K562 (cell line): ENCODE results near the gene SND1. TPM values are rescaled to one million over a fixed set of nuclear protein-coding genes. Genes with fewer than 3 reads are reported as not detected.

Experiments
- BRF1 ChIP-seq: IDR thresholded peaks from 3 replicates; pipeline ENCODE4 v1.6.1; 2011; ENCODE audit warnings: borderline replicate concordance, mild to moderate bottlenecking; ENCODE audit not compliant: insufficient read length; ENCODE audit errors: extremely low read depth
- CTBP1 ChIP-seq: fragments of 450-650 bp; IDR thresholded peaks from 2 replicates; pipeline ENCODE4 v1.6.1; 2016; ENCODE audit warnings: borderline replicate concordance
- ESRRB ChIP-seq: fragments of 250-450 bp; sonication (Bioruptor Pico); IDR thresholded peaks from 2 replicates; pipeline ENCODE4 v1.5.0; 2020; ENCODE audit warnings: mild to moderate bottlenecking, moderate library complexity, borderline replicate concordance
- GABPB2 ChIP-seq: fragments of 250-450 bp; sonication (Bioruptor Pico); conservative IDR thresholded peaks from 2 replicates; pipeline ENCODE4 v1.5.1; 2021; ENCODE audit warnings: mild to moderate bottlenecking
- HDAC1 ChIP-seq, 2 experiments: fragments of 450-650 bp; IDR thresholded peaks; 2 replicates each; pipeline ENCODE4 v1.6.1; 2016 to 2017; ENCODE audit warnings: inconsistent platforms in 1 of 2, mild to moderate bottlenecking in 1 of 2, moderate library complexity in 1 of 2
- HSF4 ChIP-seq: fragments of 250-450 bp; sonication (Bioruptor Pico); IDR thresholded peaks from 2 replicates; pipeline ENCODE4 v2.1.2; 2022; ENCODE audit warnings: mild to moderate bottlenecking, moderate library complexity, borderline replicate concordance
- KLF13 ChIP-seq: fragments of 450-650 bp; IDR thresholded peaks from 2 replicates; pipeline ENCODE4 v1.6.1; 2016; ENCODE audit warnings: missing genetic modification characterization, low read depth, mild to moderate bottlenecking, missing compliant biosample characterization, moderate library complexity, borderline replicate concordance
- PHF20 ChIP-seq: fragments of 450-650 bp; IDR thresholded peaks from 2 replicates; pipeline ENCODE4 v1.6.1; 2018; ENCODE audit not compliant: partially characterized antibody
- RBM25 ChIP-seq: fragments of 200-400 bp; formaldehyde crosslinking; IDR thresholded peaks from 2 replicates; pipeline ENCODE4 v1.6.1; 2018; ENCODE audit warnings: low read length, low read depth, moderate library complexity; ENCODE audit not compliant: severe bottlenecking
- RNF2 ChIP-seq: sonication (generic); IDR thresholded peaks from 2 replicates; pipeline ENCODE4 v1.6.1; 2016
- SMC3 ChIP-seq: conservative IDR thresholded peaks from 2 replicates; pipeline ENCODE4 v1.6.1; 2011; ENCODE audit warnings: low read depth, low read length, improper control_type of control experiment; ENCODE audit not compliant: insufficient read depth
- WHSC1 ChIP-seq: IDR thresholded peaks from one replicate; pipeline ENCODE4 v1.6.1; 2012; ENCODE audit warnings: low read length, control low read depth, inconsistent platforms
- ZFP36 ChIP-seq: fragments of 150-350 bp; IDR thresholded peaks from 2 replicates; pipeline ENCODE4 v1.6.1; 2018; ENCODE audit warnings: low read length, low read depth; ENCODE audit not compliant: partially characterized antibody
- ZKSCAN8 ChIP-seq: fragments of 200-800 bp; sonication (Bioruptor generic); IDR thresholded peaks from 2 replicates; pipeline ENCODE4 v1.6.1; 2016; ENCODE audit warnings: missing genetic modification characterization, missing compliant biosample characterization
- ZNF124 ChIP-seq: sonication (generic); formaldehyde crosslinking; IDR thresholded peaks from 2 replicates; pipeline ENCODE4 v1.8.1; 2022; ENCODE audit warnings: missing genetic modification reagents
- ZNF408 ChIP-seq: fragments of 250-450 bp; sonication (Bioruptor Pico); IDR thresholded peaks from 2 replicates; pipeline ENCODE4 v1.4.0; 2020; ENCODE audit warnings: low read depth, mild to moderate bottlenecking, moderate library complexity
- polyA plus RNA-seq, 8 experiments: library from polyadenylated mRNA; depleted of rRNA in 4 of 8; stranded (reverse) in 5 of 8; unstranded in 3 of 8; fragments of >200 nt; fragmentation: Nextera tagmentation in 2 of 8; fragmentation: Illumina TruSeq in 1 of 8; extraction: Ambion mirVana in 2 of 8; extraction: Trizol in 1 of 8; gene quantifications; 2 replicates each; pipeline versions ENCODE4 v1.2.1 to v1.2.3, GENCODE V29; 2011 to 2014; ENCODE audit warnings: inconsistent platforms in 1 of 8, missing spikeins in 1 of 8
- total RNA-seq, 7 experiments: library from RNA; depleted of rRNA in 6 of 7; stranded (reverse); fragments of >200 nt in 6 of 7; fragmentation: Illumina TruSeq in 2 of 7; extraction: Trizol in 2 of 7; gene quantifications; 2 replicates each; pipeline versions ENCODE4 v1.2.1 to v1.2.3, GENCODE V29; 2011 to 2021; ENCODE audit warnings: low replicate concordance in 1 of 7
- TF ChIP-seq, protein P1 (sequence below): sonication (generic); formaldehyde crosslinking; IDR thresholded peaks from 2 replicates; pipeline ENCODE4 v1.8.0; 2022; ENCODE audit warnings: missing genetic modification reagents, mild to moderate bottlenecking, borderline replicate concordance
- TF ChIP-seq, protein P2 (sequence below): fragments of 450-650 bp; IDR thresholded peaks from 2 replicates; pipeline ENCODE4 v1.6.1; 2018; ENCODE audit warnings: mild to moderate bottlenecking, low read depth; ENCODE audit not compliant: partially characterized antibody
- TF ChIP-seq, protein P3 (sequence below): fragments of 450-650 bp; formaldehyde crosslinking; IDR thresholded peaks from 2 replicates; pipeline ENCODE4 v1.4.0; 2020; ENCODE audit warnings: mild to moderate bottlenecking, moderate library complexity
- TF ChIP-seq, protein P4 (sequence below): fragments of 250-450 bp; sonication (Bioruptor Pico); IDR thresholded peaks from 2 replicates; pipeline ENCODE4 v1.5.0; 2020; ENCODE audit warnings: mild to moderate bottlenecking, borderline replicate concordance

SND1 gene
- total and polyA plus RNA-seq, 9 of the 15 experiments (the other 6 are each of a cell fraction or from before 2014, with no cell fraction given): 46.5 to 307 (median 191) TPM

DNA sequence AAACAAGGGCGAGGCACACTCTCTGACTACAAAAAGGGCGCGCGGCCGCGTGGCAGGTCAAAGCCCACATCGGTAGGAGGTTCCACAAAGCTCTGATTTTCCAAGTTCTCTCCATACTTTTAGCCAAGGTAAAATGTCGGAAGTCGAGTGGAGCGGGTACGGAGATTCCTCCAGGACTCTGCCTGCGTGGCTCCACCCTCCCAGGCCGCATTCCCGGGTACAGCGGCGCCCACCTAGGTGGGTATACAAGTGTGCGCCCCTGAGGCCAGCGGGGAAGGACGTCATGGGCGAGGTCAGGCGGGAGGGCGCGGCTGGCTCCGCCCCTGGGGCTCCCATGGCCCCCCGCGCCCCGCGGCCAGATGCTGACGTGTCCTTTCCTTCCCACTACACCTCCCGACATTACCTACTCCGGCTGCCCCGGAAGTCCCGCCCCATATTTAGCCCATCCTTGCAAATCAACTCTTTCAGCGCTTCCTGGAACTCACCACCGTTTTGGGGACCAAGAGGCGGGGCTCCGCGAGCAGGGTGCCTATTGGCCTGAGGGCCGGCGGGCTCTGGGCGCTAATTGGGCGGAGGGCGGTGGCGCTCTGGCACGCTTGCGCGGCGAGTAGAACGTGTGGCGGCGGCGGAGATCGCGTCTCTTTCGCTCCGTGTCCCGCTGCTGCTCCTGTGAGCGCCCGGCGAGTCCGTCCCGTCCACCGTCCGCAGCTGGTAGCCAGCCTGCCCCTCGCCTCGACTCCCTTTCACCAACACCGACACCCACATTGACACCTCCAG lies at the start of gene SND1 (continued):
- TF ChIP-seq SMC3 (0 out of 2 replicates have a peak, but pooled peaks have one; percentile 4), WHSC1 (no peak), ZFP36 (peak; percentile 28), CTBP1 (peak; percentile 88; the same call in 1 of the 2 replicates), KLF13 (0 out of 2 replicates have a peak, but pooled peaks have one; percentile 45), PHF20 (peak; percentile 71), HSF4 (peak; percentile 72; the same call in 1 of the 2 replicates), ZKSCAN8 (no peak), ZNF124 (CRISPR knock-in tag) (no peak), ESRRB (CRISPR knock-in tag) (no peak), GABPB2 (CRISPR knock-in tag) (no peak; the same call in 1 of the 2 replicates), RNF2 (no peak; the same call in 1 of the 2 replicates), BRF1 (no peak), ZNF408 (CRISPR knock-in tag) (no peak), HDAC1 (IDR thresholded peaks at IDR 0.05) (peak in 1 of 2 experiments; percentile 99; a peak in 2 of 4 replicates), RBM25 (peak; percentile 98)
- TF ChIP-seq, protein P1, sequence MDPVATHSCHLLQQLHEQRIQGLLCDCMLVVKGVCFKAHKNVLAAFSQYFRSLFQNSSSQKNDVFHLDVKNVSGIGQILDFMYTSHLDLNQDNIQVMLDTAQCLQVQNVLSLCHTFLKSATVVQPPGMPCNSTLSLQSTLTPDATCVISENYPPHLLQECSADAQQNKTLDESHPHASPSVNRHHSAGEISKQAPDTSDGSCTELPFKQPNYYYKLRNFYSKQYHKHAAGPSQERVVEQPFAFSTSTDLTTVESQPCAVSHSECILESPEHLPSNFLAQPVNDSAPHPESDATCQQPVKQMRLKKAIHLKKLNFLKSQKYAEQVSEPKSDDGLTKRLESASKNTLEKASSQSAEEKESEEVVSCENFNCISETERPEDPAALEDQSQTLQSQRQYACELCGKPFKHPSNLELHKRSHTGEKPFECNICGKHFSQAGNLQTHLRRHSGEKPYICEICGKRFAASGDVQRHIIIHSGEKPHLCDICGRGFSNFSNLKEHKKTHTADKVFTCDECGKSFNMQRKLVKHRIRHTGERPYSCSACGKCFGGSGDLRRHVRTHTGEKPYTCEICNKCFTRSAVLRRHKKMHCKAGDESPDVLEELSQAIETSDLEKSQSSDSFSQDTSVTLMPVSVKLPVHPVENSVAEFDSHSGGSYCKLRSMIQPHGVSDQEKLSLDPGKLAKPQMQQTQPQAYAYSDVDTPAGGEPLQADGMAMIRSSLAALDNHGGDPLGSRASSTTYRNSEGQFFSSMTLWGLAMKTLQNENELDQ (CRISPR knock-in tag): peak; percentile 18; the same call in 1 of the 2 replicates
- TF ChIP-seq, protein P2, sequence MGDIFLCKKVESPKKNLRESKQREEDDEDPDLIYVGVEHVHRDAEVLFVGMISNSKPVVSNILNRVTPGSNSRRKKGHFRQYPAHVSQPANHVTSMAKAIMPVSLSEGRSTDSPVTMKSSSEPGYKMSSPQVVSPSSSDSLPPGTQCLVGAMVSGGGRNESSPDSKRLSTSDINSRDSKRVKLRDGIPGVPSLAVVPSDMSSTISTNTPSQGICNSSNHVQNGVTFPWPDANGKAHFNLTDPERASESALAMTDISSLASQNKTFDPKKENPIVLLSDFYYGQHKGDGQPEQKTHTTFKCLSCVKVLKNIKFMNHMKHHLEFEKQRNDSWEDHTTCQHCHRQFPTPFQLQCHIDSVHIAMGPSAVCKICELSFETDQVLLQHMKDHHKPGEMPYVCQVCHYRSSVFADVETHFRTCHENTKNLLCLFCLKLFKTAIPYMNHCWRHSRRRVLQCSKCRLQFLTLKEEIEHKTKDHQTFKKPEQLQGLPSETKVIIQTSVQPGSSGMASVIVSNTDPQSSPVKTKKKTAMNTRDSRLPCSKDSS: no peak
- TF ChIP-seq, protein P3, sequence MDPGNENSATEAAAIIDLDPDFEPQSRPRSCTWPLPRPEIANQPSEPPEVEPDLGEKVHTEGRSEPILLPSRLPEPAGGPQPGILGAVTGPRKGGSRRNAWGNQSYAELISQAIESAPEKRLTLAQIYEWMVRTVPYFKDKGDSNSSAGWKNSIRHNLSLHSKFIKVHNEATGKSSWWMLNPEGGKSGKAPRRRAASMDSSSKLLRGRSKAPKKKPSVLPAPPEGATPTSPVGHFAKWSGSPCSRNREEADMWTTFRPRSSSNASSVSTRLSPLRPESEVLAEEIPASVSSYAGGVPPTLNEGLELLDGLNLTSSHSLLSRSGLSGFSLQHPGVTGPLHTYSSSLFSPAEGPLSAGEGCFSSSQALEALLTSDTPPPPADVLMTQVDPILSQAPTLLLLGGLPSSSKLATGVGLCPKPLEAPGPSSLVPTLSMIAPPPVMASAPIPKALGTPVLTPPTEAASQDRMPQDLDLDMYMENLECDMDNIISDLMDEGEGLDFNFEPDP (CRISPR knock-in tag): no peak
- TF ChIP-seq, protein P4, sequence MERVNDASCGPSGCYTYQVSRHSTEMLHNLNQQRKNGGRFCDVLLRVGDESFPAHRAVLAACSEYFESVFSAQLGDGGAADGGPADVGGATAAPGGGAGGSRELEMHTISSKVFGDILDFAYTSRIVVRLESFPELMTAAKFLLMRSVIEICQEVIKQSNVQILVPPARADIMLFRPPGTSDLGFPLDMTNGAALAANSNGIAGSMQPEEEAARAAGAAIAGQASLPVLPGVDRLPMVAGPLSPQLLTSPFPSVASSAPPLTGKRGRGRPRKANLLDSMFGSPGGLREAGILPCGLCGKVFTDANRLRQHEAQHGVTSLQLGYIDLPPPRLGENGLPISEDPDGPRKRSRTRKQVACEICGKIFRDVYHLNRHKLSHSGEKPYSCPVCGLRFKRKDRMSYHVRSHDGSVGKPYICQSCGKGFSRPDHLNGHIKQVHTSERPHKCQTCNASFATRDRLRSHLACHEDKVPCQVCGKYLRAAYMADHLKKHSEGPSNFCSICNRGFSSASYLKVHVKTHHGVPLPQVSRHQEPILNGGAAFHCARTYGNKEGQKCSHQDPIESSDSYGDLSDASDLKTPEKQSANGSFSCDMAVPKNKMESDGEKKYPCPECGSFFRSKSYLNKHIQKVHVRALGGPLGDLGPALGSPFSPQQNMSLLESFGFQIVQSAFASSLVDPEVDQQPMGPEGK: 0 out of 2 replicates have a peak, but pooled peaks have one; percentile 72
